PC-9 (cell line): ENCODE results near the gene QRFP. TPM values are rescaled to one million over a fixed set of nuclear protein-coding genes. Genes with fewer than 3 reads are reported as not detected.

Experiments
- BruUV-seq: library from RNA; stranded (reverse); fragments of 400-500 nt; replicated peaks from 2 replicates; lab custom pipeline; 2021; lab: Mats Ljungman, UMichigan
- CTCF ChIA-PET: fragments of 300-600 bp; sonication (Branson Sonifier 250); formaldehyde crosslinking; loops from one replicate; lab custom pipeline; 2022; ENCODE audit warnings: antibody characterized with exemption; lab: Charles Lee
- POLR2A ChIA-PET: fragments of 300-600 bp; sonication (Branson Sonifier 250); formaldehyde crosslinking; loops from one replicate; lab custom pipeline; 2022; ENCODE audit warnings: antibody characterized with exemption; ENCODE audit not compliant: unreplicated experiment; lab: Charles Lee
- DNase-seq, 2 experiments: peaks; one replicate each; pipeline versions ENCODE4 v3.0.0 to v3.0.0-alpha.2; 2015 to 2022; ENCODE audit warnings: mixed read lengths in 1 of 2
- H2AFZ ChIP-seq: fragments of 200-600 bp; sonication (generic); 2 replicates; pipeline ENCODE4 v1.8.1; 2017; ENCODE audit warnings: antibody characterized with exemption
- H3F3A ChIP-seq: fragments of 200-600 bp; sonication (generic); 2 replicates; pipeline ENCODE4 v1.8.1; 2017; ENCODE audit warnings: antibody characterized with exemption, mild to moderate bottlenecking, low read depth; ENCODE audit not compliant: insufficient read depth
- H3K27ac ChIP-seq: fragments of 200-600 bp; sonication (generic); 2 replicates; pipeline ENCODE4 v1.6.1; 2016; ENCODE audit warnings: mixed run types
- H3K27me3 ChIP-seq: fragments of 200-600 bp; sonication (generic); 2 replicates; pipeline ENCODE4 v1.6.1; 2016; ENCODE audit warnings: low read depth, mixed run types; ENCODE audit not compliant: insufficient read depth
- H3K36me3 ChIP-seq: fragments of 200-600 bp; sonication (generic); 2 replicates; pipeline ENCODE4 v1.6.1; 2016; ENCODE audit warnings: low read depth, mixed run types
- H3K4me1 ChIP-seq: fragments of 200-600 bp; sonication (generic); replicated peaks from 2 replicates; pipeline ENCODE4 v1.6.1; 2016; ENCODE audit warnings: mixed run types; ENCODE audit not compliant: insufficient read depth
- H3K4me2 ChIP-seq: fragments of 200-600 bp; sonication (generic); 2 replicates; pipeline ENCODE4 v1.6.1; 2017; ENCODE audit warnings: mixed run types
- H3K4me3 ChIP-seq: fragments of 200-600 bp; sonication (generic); 2 replicates; pipeline ENCODE4 v1.6.1; 2016; ENCODE audit warnings: mixed run types
- H3K79me2 ChIP-seq: fragments of 200-600 bp; sonication (generic); 2 replicates; pipeline ENCODE4 v1.6.1; 2017; ENCODE audit warnings: low read depth, mixed run types
- H3K9me2 ChIP-seq: fragments of 200-600 bp; sonication (generic); 2 replicates; pipeline ENCODE4 v1.8.1; 2017; ENCODE audit warnings: mild to moderate bottlenecking; ENCODE audit not compliant: insufficient read depth
- H3K9me3 ChIP-seq: fragments of 200-600 bp; sonication (generic); 2 replicates; pipeline ENCODE4 v1.8.1; 2016; ENCODE audit warnings: low read depth; ENCODE audit not compliant: insufficient read depth
- H4K20me1 ChIP-seq: fragments of 200-600 bp; sonication (generic); 2 replicates; pipeline ENCODE4 v1.8.1; 2017; ENCODE audit not compliant: insufficient read depth
- CTCF ChIP-seq: fragments of 200-600 bp; sonication (generic); conservative IDR thresholded peaks from 2 replicates; pipeline ENCODE4 v1.6.1; 2017; ENCODE audit warnings: mixed run types, antibody characterized with exemption, mild to moderate bottlenecking, moderate library complexity
- EZH2 ChIP-seq: fragments of 200-600 bp; sonication (generic); IDR thresholded peaks from 2 replicates; pipeline ENCODE4 v1.8.0; 2017; ENCODE audit warnings: antibody characterized with exemption, low read depth
- intact Hi-C: fragments of 100-400 bp; cut with micrococcal nuclease; formaldehyde crosslinking; loops from one replicate; pipeline ENCODE4 v1.10.0; 2022; ENCODE audit not compliant: unreplicated experiment
- total RNA-seq: library from RNA; stranded (reverse); gene quantifications from 2 replicates; pipeline ENCODE4 v1.2.3, GENCODE V29; 2021

QRFP gene
- total RNA-seq, 1 experiment from 2014 or later: not detected

GRCh38 chr9:130942084-130942483 is 45.5 kb upstream of the QRFP start:
- H3F3A ChIP-seq: peaks cover 12% of the 10 kb centered on the region; the same call in 1 of the 2 replicates
- peaks cover 17% of the 10 kb centered on the region; the same call in 1 of the 2 replicates for H3K27me3 ChIP-seq
- DNase-seq: no peak
- intact Hi-C loops: loop anchor here (5.0 kb wide), 1 partner anchor 105 kb away; no protein-coding TSS in a partner anchor
- no peak overlapping the region for H3K27ac ChIP-seq
- no peak overlapping the region for H3K4me2 ChIP-seq
- H3K36me3 ChIP-seq: no peaks in the 10 kb centered on the region
- no peaks in the 10 kb centered on the region for H3K9me2 ChIP-seq
- no peak overlapping the region for H2AFZ ChIP-seq
- H3K9me3 ChIP-seq: no peaks in the 10 kb centered on the region
- no TSS peak for BruUV-seq
- CTCF ChIA-PET: interaction anchor here (0.7 to 0.9 kb wide), 2 partner anchors 38 to 104 kb away, joined by 4 to 6 read pairs; no protein-coding TSS in a partner anchor
- peaks cover 12% of the 10 kb centered on the region for H3K4me1 ChIP-seq
- POLR2A ChIA-PET: no interaction called here
- TF ChIP-seq CTCF (no peak), EZH2 (no peak)
- no peaks in the 10 kb centered on the region for H3K79me2 ChIP-seq
- H3K4me3 ChIP-seq: no peak overlapping the region
- no peaks in the 10 kb centered on the region for H4K20me1 ChIP-seq

- intact Hi-C loops: loop anchor here (1.0 to 5.0 kb wide), 5 partner anchors 57 to 234 kb away; no protein-coding TSS in a partner anchor
- Histone ChIP-seq H3K4me1 (peaks cover 14% of the 10 kb centered on the region), H3F3A (peaks cover 22% of the 10 kb centered on the region; the same call in 1 of the 2 replicates), H3K9me3 (no peaks in the 10 kb centered on the region), H3K9me2 (no peaks in the 10 kb centered on the region), H2AFZ (0 out of 2 replicates have a peak overlapping the region, but pooled peaks have one; percentile 42), H4K20me1 (no peaks in the 10 kb centered on the region), H3K79me2 (no peaks in the 10 kb centered on the region), H3K27me3 (peaks cover 17% of the 10 kb centered on the region; the same call in 1 of the 2 replicates), H3K4me2 (peak overlapping the region; percentile 49), H3K27ac (no peak overlapping the region), H3K36me3 (no peaks in the 10 kb centered on the region), H3K4me3 (no peak overlapping the region; the same call in 1 of the 2 replicates)
- peak; percentile 91 for TF ChIP-seq CTCF
- TF ChIP-seq EZH2: no peak
- ChIA-PET CTCF (interaction anchor here (0.6 to 1.0 kb wide), 5 partner anchors 8 to 235 kb away, joined by 3 to 12 read pairs (median 5); no protein-coding TSS in a partner anchor), POLR2A (no interaction called here)
- no TSS peak for BruUV-seq
- peak; percentile 85 to 96 for DNase-seq
Observed at GRCh38 chr9:130940693-130941576, 44.3 kb upstream of the QRFP start.

GRCh38 chr9:130940027-130940549 is 43.5 kb upstream of the QRFP start:
- Histone ChIP-seq H3K4me3 (no peak overlapping the region), H4K20me1 (no peaks in the 10 kb centered on the region), H3K4me2 (peak overlapping the region; percentile 85; the same call in 1 of the 2 replicates), H3F3A (peaks cover 28% of the 10 kb centered on the region; the same call in 1 of the 2 replicates), H3K36me3 (no peaks in the 10 kb centered on the region), H3K9me2 (no peaks in the 10 kb centered on the region), H3K27me3 (peaks cover 17% of the 10 kb centered on the region; the same call in 1 of the 2 replicates), H3K79me2 (no peaks in the 10 kb centered on the region), H3K9me3 (no peaks in the 10 kb centered on the region), H3K4me1 (peaks cover 15% of the 10 kb centered on the region), H2AFZ (no peak overlapping the region), H3K27ac (no peak overlapping the region)
- DNase-seq: peak in 1 of 2 experiments; percentile 17
- intact Hi-C loops: loop anchor here (2.0 to 5.0 kb wide), 2 partner anchors 107 to 233 kb away; no protein-coding TSS in a partner anchor
- BruUV-seq: no TSS peak
- POLR2A ChIA-PET: no interaction called here
- CTCF ChIA-PET: interaction anchor here (0.6 kb wide), 1 partner anchor 368 kb away, joined by 6 read pairs; no protein-coding TSS in a partner anchor
- TF ChIP-seq EZH2 (no peak), CTCF (no peak)
